HepG2 (cell line): ENCODE measurements around the gene DCST2. TPM values are rescaled to one million over a fixed set of nuclear protein-coding genes. Genes with fewer than 3 reads are reported as not detected.

Experiments
- ATAC-seq: fragments of 200-7000 bp; cut with Tn5 transposase; 3 replicates; pipeline ENCODE4 v1.9.1; 2020; ENCODE audit warnings: mild to moderate bottlenecking, moderate library complexity
- BruUV-seq: library from RNA; stranded (reverse); fragments of 400-500 nt; replicated peaks from 2 replicates; lab custom pipeline; 2021; lab: Mats Ljungman, UMichigan
- CTCF ChIA-PET: fragments of 300-600 bp; formaldehyde crosslinking; extraction: SDS; loops from one replicate; lab custom pipeline; 2021; ENCODE audit warnings: low total read pairs, inconsistent platforms, low intra/inter-chr PET ratio; lab: Yijun Ruan, JAX
- POLR2A ChIA-PET: fragments of 350-600 bp; sonication (Branson Sonifier 250); formaldehyde crosslinking; loops from one replicate; lab custom pipeline; 2020; ENCODE audit warnings: antibody characterized with exemption, inconsistent platforms; lab: Yijun Ruan, JAX
- DNase-seq: peaks from one replicate; pipeline ENCODE4 v3.0.0-alpha.2; 2015; ENCODE audit warnings: low spot score
- FAIRE-seq: peaks from 3 replicates; lab custom pipeline; 2011; peaks lifted over from hg19 to GRCh38; lab: Jason Lieb, UNC
- H2AFZ ChIP-seq: one replicate; pipeline ENCODE4 v1.6.1; 2011; ENCODE audit warnings: low read length, inconsistent platforms
- H3K27ac ChIP-seq: fragments of 300-600 bp; 3 replicates; pipeline ENCODE4 v1.8.0; 2011; ENCODE audit warnings: mixed run types, mild to moderate bottlenecking, mixed read lengths, low read length, inconsistent platforms; ENCODE audit not compliant: insufficient read depth; ENCODE audit errors: extremely low read length
- H3K27me3 ChIP-seq, 2 experiments: fragments of 200-600 bp in 1 of 2; 2 replicates in 1 of 2; 3 replicates in 1 of 2; pipeline versions ENCODE4 v1.6.0 to v1.8.0; 2011; ENCODE audit warnings: low read length in 2 of 2, mild to moderate bottlenecking in 2 of 2, moderate library complexity in 2 of 2, inconsistent platforms in 1 of 2; ENCODE audit not compliant: insufficient read depth in 2 of 2, control insufficient read depth in 1 of 2
- H3K36me3 ChIP-seq, 2 experiments: fragments of 200-600 bp in 1 of 2; replicated peaks in 1 of 2; 2 replicates in 1 of 2; 3 replicates in 1 of 2; pipeline versions ENCODE4 v1.5.1 to v1.8.0; 2011; ENCODE audit warnings: low read length in 2 of 2, inconsistent platforms in 1 of 2; ENCODE audit not compliant: insufficient read depth in 2 of 2, control insufficient read depth in 1 of 2
- H3K4me1 ChIP-seq: 2 replicates; pipeline ENCODE4 v1.5.1; 2012; ENCODE audit warnings: low read length, inconsistent platforms; ENCODE audit not compliant: insufficient read depth
- H3K4me2 ChIP-seq: 2 replicates; pipeline ENCODE4 v1.6.0; 2011; ENCODE audit warnings: low read depth, low read length, inconsistent platforms
- H3K4me3 ChIP-seq, 3 experiments: fragments of 200-600 bp in 1 of 3; sonication (generic), shearing (Covaris generic) in 1 of 3; replicated peaks in 1 of 3; 2 replicates each; pipeline ENCODE4 v1.5.1; 2011 to 2016; ENCODE audit warnings: low read length in 3 of 3, inconsistent platforms in 2 of 3, low read depth in 2 of 3, mild to moderate bottlenecking in 2 of 3, control low read depth in 1 of 3, mixed read lengths in 1 of 3; ENCODE audit not compliant: insufficient read depth in 1 of 3
- H3K79me2 ChIP-seq: one replicate; pipeline ENCODE4 v1.6.1; 2011; ENCODE audit warnings: low read length, inconsistent platforms; ENCODE audit not compliant: insufficient read depth
- H3K9ac ChIP-seq: 2 replicates; pipeline ENCODE4 v1.6.0; 2011; ENCODE audit warnings: mild to moderate bottlenecking, low read depth, low read length, inconsistent platforms; ENCODE audit not compliant: insufficient read depth
- H3K9me3 ChIP-seq: 2 replicates; pipeline ENCODE4 v1.5.1; 2012; ENCODE audit warnings: mild to moderate bottlenecking, low read length
- H4K20me1 ChIP-seq: 2 replicates; pipeline ENCODE4 v1.6.0; 2011; ENCODE audit warnings: inconsistent platforms, mild to moderate bottlenecking, low read length, moderate library complexity; ENCODE audit not compliant: insufficient read depth
- NFIB ChIP-seq: sonication (generic); formaldehyde crosslinking; IDR thresholded peaks from 2 replicates; pipeline ENCODE4 v1.9.0; 2021; ENCODE audit warnings: missing genetic modification reagents, mild to moderate bottlenecking, borderline replicate concordance
- NR2F2 ChIP-seq: IDR thresholded peaks from 2 replicates; pipeline ENCODE4 v1.6.1; 2012; ENCODE audit warnings: low read depth, inconsistent platforms, borderline replicate concordance
- TARDBP ChIP-seq: sonication (generic); formaldehyde crosslinking; IDR thresholded peaks from 2 replicates; pipeline ENCODE4 v1.8.0; 2022; ENCODE audit warnings: mild to moderate bottlenecking, missing genetic modification reagents
- ZNF7 ChIP-seq: IDR thresholded peaks from 2 replicates; pipeline ENCODE4 v1.6.1; 2016; ENCODE audit warnings: missing biosample characterization, missing genetic modification reagents
- WGBS: methylation state at CpG from one replicate; pipeline ENCODE4 v1.1.6; 2017; ENCODE audit warnings: low lambda C conversion rate; 5-methylcytosine and 5-hydroxymethylcytosine counted together
- in situ Hi-C: cut with HindIII; loops from 2 replicates; pipeline ENCODE4 v1.10.0; 2017; ENCODE audit warnings: low pct_unique_long_range_greater_than_20kb; ENCODE audit not compliant: extremely low pct_ligation_motif_present
- intact Hi-C: fragments of 100-400 bp; cut with micrococcal nuclease; formaldehyde crosslinking; loops from one replicate; pipeline ENCODE4 v1.10.0; 2022; ENCODE audit not compliant: unreplicated experiment
- polyA plus RNA-seq, 8 experiments: library from polyadenylated mRNA; depleted of rRNA in 3 of 8; stranded (reverse) in 7 of 8; unstranded in 1 of 8; fragments of >200 nt; fragmentation: Illumina TruSeq in 4 of 8; extraction: Trizol in 4 of 8; gene quantifications; 2 replicates each; pipeline versions ENCODE4 v1.2.1 to v1.2.3, GENCODE V29; 2011 to 2016; ENCODE audit warnings: low read depth in 4 of 8, missing spikeins in 1 of 8, mixed read lengths in 1 of 8; ENCODE audit not compliant: insufficient read depth in 1 of 8
- total RNA-seq, 5 experiments: library from RNA; depleted of rRNA; stranded (reverse); fragments of >200 nt; fragmentation: Illumina TruSeq; extraction: Trizol; gene quantifications; 2 replicates each; pipeline ENCODE4 v1.2.3, GENCODE V29; 2016; ENCODE audit warnings: low read depth in 1 of 5
- TF ChIP-seq, protein P1 (sequence below): sonication (generic); formaldehyde crosslinking; IDR thresholded peaks from 2 replicates; pipeline ENCODE4 v1.5.0; 2020; ENCODE audit warnings: missing genetic modification reagents

DCST2 gene
- total and polyA plus RNA-seq, 2 of the 13 experiments (the other 11 are each of a cell fraction or from before 2014, with no cell fraction given), result 0.74 TPM; not detected in 1

DNA sequence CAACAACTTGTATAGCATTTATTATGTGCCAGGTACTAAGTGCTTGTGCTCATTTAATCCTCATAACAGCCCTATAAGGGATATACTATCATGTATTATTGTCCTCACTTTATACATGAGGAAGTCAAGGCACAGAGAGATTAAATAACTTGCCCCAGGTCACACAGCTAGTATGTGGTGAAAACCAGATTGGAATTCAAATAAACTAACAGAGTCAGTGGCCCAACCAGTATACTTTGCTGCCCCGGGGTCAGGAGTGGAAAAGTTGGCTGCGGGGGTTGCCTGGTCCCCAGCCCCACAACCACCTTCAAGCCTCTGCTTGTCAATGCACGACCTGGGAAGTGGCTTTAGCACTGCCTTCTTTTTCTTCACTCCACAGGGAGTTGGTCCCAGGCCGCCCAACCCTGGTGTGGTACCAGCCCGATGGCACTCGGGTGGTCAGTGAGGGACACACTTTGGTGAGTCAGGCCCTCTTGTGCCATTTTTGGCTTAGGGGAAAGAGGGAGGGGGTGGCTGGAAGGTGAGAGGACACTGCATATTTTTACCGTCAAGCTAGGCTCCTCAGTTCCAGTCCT, 20.0 kb upstream of the DCST2 start:
- ATAC-seq, result no peak
- 95% methylated on average over 7 of the region's 7 CpGs for WGBS
- intact Hi-C loops, result no loop called here
- TF ChIP-seq ZNF7 (CRISPR knock-in tag) (no peak), TARDBP (CRISPR knock-in tag) (no peak), NR2F2 (no peak), NFIB (CRISPR knock-in tag) (no peak)
- TF ChIP-seq, protein P1, sequence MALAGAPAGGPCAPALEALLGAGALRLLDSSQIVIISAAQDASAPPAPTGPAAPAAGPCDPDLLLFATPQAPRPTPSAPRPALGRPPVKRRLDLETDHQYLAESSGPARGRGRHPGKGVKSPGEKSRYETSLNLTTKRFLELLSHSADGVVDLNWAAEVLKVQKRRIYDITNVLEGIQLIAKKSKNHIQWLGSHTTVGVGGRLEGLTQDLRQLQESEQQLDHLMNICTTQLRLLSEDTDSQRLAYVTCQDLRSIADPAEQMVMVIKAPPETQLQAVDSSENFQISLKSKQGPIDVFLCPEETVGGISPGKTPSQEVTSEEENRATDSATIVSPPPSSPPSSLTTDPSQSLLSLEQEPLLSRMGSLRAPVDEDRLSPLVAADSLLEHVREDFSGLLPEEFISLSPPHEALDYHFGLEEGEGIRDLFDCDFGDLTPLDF, result no peak
- TF ChIP-seq, all 625 proteins: peak for 0
- H3K27me3 ChIP-seq, result no peaks in the 10 kb centered on the region
- no peak overlapping the region for H3K27ac ChIP-seq
- no peak overlapping the region for H2AFZ ChIP-seq
- H3K4me2 ChIP-seq, result no peak overlapping the region
- CTCF ChIA-PET, result interaction anchor here (1.9 kb wide), 1 partner anchor 8 kb away, joined by 7 read pairs; no protein-coding TSS in a partner anchor
- H3K9ac ChIP-seq, result no peak overlapping the region
- in situ Hi-C loops, result no loop called here
- FAIRE-seq, result no peak
- H3K9me3 ChIP-seq, result no peaks in the 10 kb centered on the region
- no peak overlapping the region for H3K4me3 ChIP-seq
- no peak for DNase-seq
- no peaks in the 10 kb centered on the region for H3K79me2 ChIP-seq
- peaks cover 35% of the 10 kb centered on the region for H3K4me1 ChIP-seq
- no peaks in the 10 kb centered on the region for H4K20me1 ChIP-seq
- no TSS peak for BruUV-seq
- POLR2A ChIA-PET, result no interaction called here
- peaks cover 4 to 19% of the 10 kb centered on the region in 2 experiments for H3K36me3 ChIP-seq
